OCI-LY1 (cell line): ENCODE results near the gene PGLYRP2.

Source experiments
- EZH2 ChIP-seq: fragments of 200-600 bp; sonication (generic), shearing (Covaris generic); IDR thresholded peaks from 2 replicates; pipeline ENCODE4 v1.8.0; 2017; ENCODE audit warnings: borderline replicate concordance, mixed run types, mild to moderate bottlenecking, antibody characterized with exemption, low read length, moderate library complexity, mixed read lengths
- TF ChIP-seq, protein P1 (sequence below): fragments of 200-600 bp; sonication (generic), shearing (Covaris generic); IDR thresholded peaks from 2 replicates; pipeline ENCODE4 v1.5.1; 2017; ENCODE audit warnings: mild to moderate bottlenecking, antibody characterized with exemption, low read length, moderate library complexity, mixed read lengths

DNA sequence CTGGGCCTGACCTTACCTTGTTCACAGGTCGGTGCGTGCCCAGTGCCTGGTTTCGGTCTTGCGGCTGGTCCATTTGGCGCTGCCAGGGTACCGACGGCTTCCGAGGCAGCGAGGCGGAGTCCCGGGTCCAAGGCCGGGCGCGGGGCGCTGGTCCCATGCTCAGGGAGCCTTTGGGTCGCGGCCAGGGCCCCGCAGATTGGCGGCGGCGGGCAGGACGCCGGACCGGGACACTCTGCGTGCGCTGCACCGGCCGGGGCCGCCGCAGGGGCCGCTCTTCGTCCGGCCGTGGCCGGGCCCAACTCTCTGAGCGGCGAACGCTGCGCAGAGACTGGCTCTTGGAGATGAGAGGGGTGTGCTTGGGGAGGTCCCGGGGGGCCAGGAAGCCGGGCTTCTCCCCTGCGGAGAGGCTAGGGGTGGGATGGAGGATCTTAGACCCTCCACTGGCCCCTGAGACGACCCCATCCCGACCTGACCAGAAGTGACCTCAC lies 26.2 kb downstream of the PGLYRP2 start:
- TF ChIP-seq EZH2 = no peak
- TF ChIP-seq, protein P1, sequence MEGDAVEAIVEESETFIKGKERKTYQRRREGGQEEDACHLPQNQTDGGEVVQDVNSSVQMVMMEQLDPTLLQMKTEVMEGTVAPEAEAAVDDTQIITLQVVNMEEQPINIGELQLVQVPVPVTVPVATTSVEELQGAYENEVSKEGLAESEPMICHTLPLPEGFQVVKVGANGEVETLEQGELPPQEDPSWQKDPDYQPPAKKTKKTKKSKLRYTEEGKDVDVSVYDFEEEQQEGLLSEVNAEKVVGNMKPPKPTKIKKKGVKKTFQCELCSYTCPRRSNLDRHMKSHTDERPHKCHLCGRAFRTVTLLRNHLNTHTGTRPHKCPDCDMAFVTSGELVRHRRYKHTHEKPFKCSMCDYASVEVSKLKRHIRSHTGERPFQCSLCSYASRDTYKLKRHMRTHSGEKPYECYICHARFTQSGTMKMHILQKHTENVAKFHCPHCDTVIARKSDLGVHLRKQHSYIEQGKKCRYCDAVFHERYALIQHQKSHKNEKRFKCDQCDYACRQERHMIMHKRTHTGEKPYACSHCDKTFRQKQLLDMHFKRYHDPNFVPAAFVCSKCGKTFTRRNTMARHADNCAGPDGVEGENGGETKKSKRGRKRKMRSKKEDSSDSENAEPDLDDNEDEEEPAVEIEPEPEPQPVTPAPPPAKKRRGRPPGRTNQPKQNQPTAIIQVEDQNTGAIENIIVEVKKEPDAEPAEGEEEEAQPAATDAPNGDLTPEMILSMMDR = no peak
